ENCODE data around the gene IL17RB. TPM values are rescaled to one million over a fixed set of nuclear protein-coding genes. Genes with fewer than 3 reads are reported as not detected.

IL17RB gene
- total RNA-seq, 1 donor from 2014 or later, result 10.5 TPM

- no peak for DNase-seq (ENCODE audit: extremely low spot score, unreplicated experiment)
- H3K4me1 Mint-ChIP-seq (ENCODE audit: unreplicated experiment), result no peaks in the 10 kb centered on the region
- H3K27ac Mint-ChIP-seq, result no peak overlapping the region
- TF ChIP-seq CTCF (conservative IDR thresholded peaks at IDR 0.05), result no peak
- H3K9me3 Mint-ChIP-seq, result no peaks in the 10 kb centered on the region
- peaks cover 16% of the 10 kb centered on the region for H3K27me3 Mint-ChIP-seq
- H3K4me3 Mint-ChIP-seq, result no peak overlapping the region
- no peaks in the 10 kb centered on the region for H3K36me3 Mint-ChIP-seq
Measured at GRCh38 chr3:53900666-53901331, 54.4 kb downstream of the IL17RB start.

- H3K27me3 Mint-ChIP-seq, result peaks cover 15% of the 10 kb centered on the region
- H3K4me3 Mint-ChIP-seq, result no peak overlapping the region
- TF ChIP-seq CTCF (conservative IDR thresholded peaks at IDR 0.05), result no peak
- H3K9me3 Mint-ChIP-seq, result no peaks in the 10 kb centered on the region
- H3K27ac Mint-ChIP-seq, result no peak overlapping the region
- H3K36me3 Mint-ChIP-seq, result no peaks in the 10 kb centered on the region
- no peak for DNase-seq (ENCODE audit: extremely low spot score, unreplicated experiment)
- no peaks in the 10 kb centered on the region for H3K4me1 Mint-ChIP-seq (ENCODE audit: unreplicated experiment)
Measured at GRCh38 chr3:53902067-53902466, 55.7 kb downstream of the IL17RB start.

- H3K36me3 Mint-ChIP-seq, result no peaks in the 10 kb centered on the region
- no peaks in the 10 kb centered on the region for H3K4me1 Mint-ChIP-seq (ENCODE audit: unreplicated experiment)
- DNase-seq (ENCODE audit: extremely low spot score, unreplicated experiment), result no peak
- H3K27me3 Mint-ChIP-seq, result peaks cover 10% of the 10 kb centered on the region
- H3K4me3 Mint-ChIP-seq, result no peak overlapping the region
- no peak for TF ChIP-seq CTCF (conservative IDR thresholded peaks at IDR 0.05)
- H3K9me3 Mint-ChIP-seq, result no peaks in the 10 kb centered on the region
- H3K27ac Mint-ChIP-seq, result no peak overlapping the region
Measured at GRCh38 chr3:53902711-53903110, 56.3 kb downstream of the IL17RB start.

GRCh38 chr3:53913401-53913800, 67.0 kb downstream of the IL17RB start:
- no peaks in the 10 kb centered on the region for H3K36me3 Mint-ChIP-seq
- no peaks in the 10 kb centered on the region for H3K9me3 Mint-ChIP-seq
- H3K27ac Mint-ChIP-seq, result no peak overlapping the region
- H3K27me3 Mint-ChIP-seq, result peaks cover 39% of the 10 kb centered on the region
- H3K4me1 Mint-ChIP-seq (ENCODE audit: unreplicated experiment), result no peaks in the 10 kb centered on the region
- no peak overlapping the region for H3K4me3 Mint-ChIP-seq
- DNase-seq (ENCODE audit: extremely low spot score, unreplicated experiment), result no peak
- TF ChIP-seq CTCF (conservative IDR thresholded peaks at IDR 0.05), result no peak

Other genes with a start within 250 kb of the IL17RB start
- 8.0 and 9.6 TPM in 2 replicates for gene CHDH, start 149 bp upstream of the IL17RB start, total RNA-seq (ENCODE audit: low replicate concordance)
- gene ACTR8, start 35.6 kb downstream of the IL17RB start, total RNA-seq (ENCODE audit: low replicate concordance), result 40.1 and 46.7 TPM in 2 replicates
- 46.8 and 47.1 TPM in 2 replicates for gene SELENOK, start 45.3 kb downstream of the IL17RB start, total RNA-seq (ENCODE audit: low replicate concordance)

Measured in type B pancreatic cell (in vitro differentiated cells).